Uterus (tissue), 4 donors: Measurements from ENCODE around the gene NOTCH1. TPM values are rescaled to one million over a fixed set of nuclear protein-coding genes. Genes with fewer than 3 reads are reported as not detected.

Experiments used
- DNase-seq, 2 donors: peaks; one replicate each; pipeline ENCODE4 v3.0.0-alpha.2; 2019 to 2020
- H3K27ac ChIP-seq, 2 donors: fragments of 200-600 bp; sonication (generic); 1 replicate in 1 of 2; 2 replicates in 1 of 2; pipeline ENCODE4 v1.5.1; 2016 to 2018
- H3K27me3 ChIP-seq, 2 donors: fragments of 200-600 bp; sonication (generic); one replicate each; pipeline ENCODE4 v1.5.1; 2018 to 2019; ENCODE audit warnings: control low read depth in 1 of 2
- H3K36me3 ChIP-seq, 2 donors: fragments of 200-600 bp; sonication (generic); one replicate each; pipeline ENCODE4 v1.5.1; 2019; ENCODE audit warnings: control low read depth in 1 of 2
- H3K4me1 ChIP-seq, 2 donors: fragments of 200-600 bp; sonication (generic); one replicate each; pipeline ENCODE4 v1.5.1; 2018 to 2019; ENCODE audit warnings: control low read depth in 1 of 2
- H3K4me3 ChIP-seq, 2 donors: fragments of 200-600 bp; sonication (generic); 1 replicate in 1 of 2; 2 replicates in 1 of 2; pipeline ENCODE4 v1.5.1; 2018 to 2019; ENCODE audit warnings: mild to moderate bottlenecking in 1 of 2
- H3K9me3 ChIP-seq, 2 donors: fragments of 200-600 bp; sonication (generic); one replicate each; pipeline ENCODE4 v1.5.1; 2019; ENCODE audit warnings: control low read depth in 1 of 2
- CTCF ChIP-seq, 4 experiments: fragments of 200-600 bp in 2 of 4; fragments of 450-650 bp in 2 of 4; sonication (generic) in 2 of 4; IDR thresholded peaks; one replicate each; pipeline ENCODE4 v1.5.1; 2016 to 2019; ENCODE audit warnings: antibody characterized with exemption in 4 of 4, mild to moderate bottlenecking in 2 of 4, moderate library complexity in 1 of 4
- POLR2A ChIP-seq, 2 donors: fragments of 450-650 bp; IDR thresholded peaks; one replicate each; pipeline ENCODE4 v1.6.1; 2016; ENCODE audit warnings: antibody characterized with exemption in 2 of 2, mild to moderate bottlenecking in 1 of 2, moderate library complexity in 1 of 2
- intact Hi-C: fragments of 100-400 bp; cut with DNase I; formaldehyde crosslinking; loops from one replicate; pipeline ENCODE4 v1.15.1; 2023; ENCODE audit warnings: low total_unique reads
- total RNA-seq, 4 donors: library from RNA; depleted of rRNA in 3 of 4; stranded (reverse); fragments of >200 nt in 3 of 4; gene quantifications; one replicate each; pipeline versions ENCODE4 v1.1.0 to v1.2.4, GENCODE V29; 2014 to 2023
- donor health status: DM: yes; HTN: yes; CAD: no.

Gene NOTCH1
- total RNA-seq, 4 donors from 2014 or later, result 19.7 to 109 (median 35.6) TPM

DNA sequence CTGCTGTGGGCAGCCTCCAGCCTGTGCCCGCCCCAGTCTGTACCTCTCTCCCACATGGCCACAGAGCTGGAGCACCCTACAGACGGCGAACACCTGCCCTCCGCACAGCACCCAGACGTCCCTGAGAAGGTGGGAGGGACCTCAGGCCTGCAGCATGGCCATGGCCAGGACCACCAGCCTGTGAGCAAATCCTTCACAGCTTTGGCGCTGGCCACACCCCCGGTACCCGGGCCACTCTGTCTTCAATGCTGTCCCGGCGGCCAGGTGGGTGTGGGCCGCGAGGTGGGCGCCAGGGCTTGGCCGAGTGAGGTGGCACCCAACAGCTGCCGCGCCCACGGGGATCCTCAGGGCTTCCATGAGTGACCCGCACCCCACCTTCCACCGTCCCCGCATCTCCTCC is 18.7 kb downstream of the NOTCH1 start:
- H3K4me1 ChIP-seq, result peaks cover 0 to 39% of the 10 kb centered on the region in 2 donors

DNA sequence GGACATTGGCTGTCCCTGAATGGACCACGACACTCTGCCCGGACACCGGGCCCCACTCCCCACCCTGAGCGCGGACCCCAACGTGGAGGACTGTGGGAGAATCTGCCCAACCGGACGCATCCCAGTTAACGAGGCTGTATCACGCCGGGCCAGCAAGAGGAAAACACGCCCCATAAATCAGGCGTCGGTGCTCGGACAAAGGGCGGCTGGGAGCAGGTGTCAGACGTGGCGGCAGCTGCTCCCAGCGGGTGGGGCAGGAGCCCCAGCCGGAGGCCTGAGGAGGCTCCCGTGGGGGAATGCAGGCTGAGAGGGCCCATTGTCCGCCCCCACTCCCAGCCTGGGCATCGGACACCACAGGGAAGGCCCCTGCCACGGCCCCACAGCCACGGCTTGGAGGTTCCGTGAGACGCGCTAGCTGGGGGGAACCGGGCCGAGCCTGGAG is 19.2 kb downstream of the NOTCH1 start:
- H3K4me3 ChIP-seq, result no peak overlapping the region

More for the DNA sequence above, 18.7 kb downstream of the NOTCH1 start:
- TF ChIP-seq POLR2A (IDR thresholded peaks at IDR 0.05) (no peak), CTCF (IDR thresholded peaks at IDR 0.05) (no peak)
- no peaks in the 10 kb centered on the region for H3K36me3 ChIP-seq
- DNase-seq, result no peak
- H3K9me3 ChIP-seq, result no peaks in the 10 kb centered on the region
- intact Hi-C loops, result no loop called here
- H3K4me3 ChIP-seq, result no peak overlapping the region
- peak overlapping the region; percentile 50 to 53 for H3K27ac ChIP-seq
- H3K27me3 ChIP-seq, result no peaks in the 10 kb centered on the region

DNA sequence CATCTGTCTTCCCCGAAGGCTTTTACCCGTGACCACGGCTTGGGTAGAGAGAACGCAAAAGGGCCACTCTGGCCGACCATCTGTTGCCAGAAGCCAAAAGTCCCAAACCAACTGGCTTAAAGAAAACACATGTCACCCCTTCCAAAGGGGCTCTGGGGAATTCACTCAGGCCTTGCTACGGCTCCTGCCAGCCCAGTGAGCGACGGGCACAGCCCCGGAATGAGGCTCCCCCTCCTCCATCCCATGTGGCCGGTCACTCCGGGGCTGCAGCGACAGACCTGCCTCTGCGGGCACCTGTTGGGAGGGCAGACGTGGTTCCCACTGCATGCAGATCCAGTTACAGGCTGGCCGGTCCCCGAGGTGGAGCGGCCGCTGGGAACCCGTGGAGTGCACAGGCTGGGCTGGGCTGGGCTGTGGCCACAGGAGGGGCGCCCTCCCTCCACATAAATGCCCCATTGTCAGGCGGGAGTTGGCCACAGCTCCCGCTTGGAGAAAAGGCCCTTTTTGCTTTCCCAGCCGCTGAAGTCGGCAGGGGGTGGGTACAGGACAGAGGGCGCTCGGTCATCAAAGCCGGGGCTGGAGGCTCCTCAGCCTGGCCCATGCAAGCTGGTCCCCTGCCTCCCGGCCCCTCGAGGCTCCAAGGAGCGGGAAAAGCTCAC is 19.9 kb downstream of the NOTCH1 start:
- no peak overlapping the region for H3K4me3 ChIP-seq
- TF ChIP-seq POLR2A (IDR thresholded peaks at IDR 0.05), result no peak
- TF ChIP-seq CTCF (IDR thresholded peaks at IDR 0.05), result no peak
- peaks cover 0 to 32% of the 10 kb centered on the region in 2 donors for H3K4me1 ChIP-seq
- peak overlapping the region; percentile 50 to 53 for H3K27ac ChIP-seq
- no peaks in the 10 kb centered on the region for H3K9me3 ChIP-seq
- no peaks in the 10 kb centered on the region for H3K36me3 ChIP-seq
- H3K27me3 ChIP-seq, result no peaks in the 10 kb centered on the region
- intact Hi-C loops, result no loop called here
- DNase-seq, result no peak

More for the DNA sequence above, 19.2 kb downstream of the NOTCH1 start:
- Histone ChIP-seq H3K27ac (peak overlapping the region; percentile 50 to 53), H3K9me3 (no peaks in the 10 kb centered on the region), H3K27me3 (no peaks in the 10 kb centered on the region), H3K36me3 (no peaks in the 10 kb centered on the region), H3K4me1 (peaks cover 0 to 34% of the 10 kb centered on the region in 2 donors)
- no peak for DNase-seq
- no peak for TF ChIP-seq POLR2A (IDR thresholded peaks at IDR 0.05)
- no peak for TF ChIP-seq CTCF (IDR thresholded peaks at IDR 0.05)
- intact Hi-C loops, result no loop called here

GRCh38 chr9:136525207-136525606 is 20.6 kb downstream of the NOTCH1 start:
- H3K27me3 ChIP-seq, result no peaks in the 10 kb centered on the region
- peaks cover 0 to 25% of the 10 kb centered on the region in 2 donors for H3K4me1 ChIP-seq
- H3K36me3 ChIP-seq, result no peaks in the 10 kb centered on the region
- H3K4me3 ChIP-seq, result no peak overlapping the region
- H3K9me3 ChIP-seq, result no peaks in the 10 kb centered on the region
- peak overlapping the region in 1 of 2 donors; percentile 50 for H3K27ac ChIP-seq
- DNase-seq, result no peak
- intact Hi-C loops, result no loop called here
- no peak for TF ChIP-seq POLR2A (IDR thresholded peaks at IDR 0.05)
- no peak for TF ChIP-seq CTCF (IDR thresholded peaks at IDR 0.05)

DNA sequence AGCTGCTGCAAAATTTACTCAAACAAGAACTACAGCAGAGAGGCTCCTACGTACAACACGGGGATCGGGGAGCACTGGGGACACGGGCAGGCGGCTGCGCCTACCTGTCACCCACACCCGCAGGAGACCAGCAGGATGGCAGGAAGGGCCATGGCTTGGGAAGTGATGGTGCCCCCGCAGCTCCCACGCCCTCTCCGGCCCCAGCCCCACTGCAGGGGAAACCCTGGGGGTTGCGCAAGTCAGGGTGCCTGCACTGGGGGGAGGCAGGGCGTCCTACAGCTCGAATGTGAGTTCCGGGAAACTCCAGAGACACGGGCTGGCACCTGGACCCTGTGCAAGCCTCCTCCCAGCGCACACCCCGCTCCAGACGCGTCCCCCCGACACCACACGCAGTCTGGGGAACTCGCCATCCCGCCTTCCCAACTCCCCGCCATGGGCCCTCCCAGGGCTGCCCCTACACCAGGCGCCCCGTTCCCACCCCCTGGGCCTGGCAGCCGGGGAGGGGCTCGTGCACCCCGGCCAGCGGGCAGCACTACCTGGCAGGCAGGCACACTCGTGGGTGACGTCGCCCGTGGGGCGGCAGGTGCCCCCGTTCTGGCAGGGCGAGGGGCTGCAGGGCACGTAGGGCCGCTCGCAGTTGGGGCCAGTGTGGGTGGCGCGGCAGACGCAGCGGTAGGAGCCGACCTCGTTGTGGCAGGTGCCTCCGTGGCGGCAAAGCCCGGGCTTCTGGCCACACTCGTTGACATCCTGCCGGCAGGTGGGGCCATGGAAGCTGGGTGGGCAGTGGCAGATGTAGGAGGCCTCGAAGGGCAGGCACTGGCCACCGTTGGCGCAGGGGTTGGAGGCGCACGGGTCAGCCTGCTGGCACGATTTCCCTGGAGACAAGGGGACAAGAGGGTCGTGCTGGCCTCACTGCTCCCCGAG is 23.3 kb downstream of the NOTCH1 start:
- H3K4me3 ChIP-seq, result no peak overlapping the region
- no peaks in the 10 kb centered on the region for H3K27me3 ChIP-seq
- TF ChIP-seq POLR2A (IDR thresholded peaks at IDR 0.05) (no peak), CTCF (IDR thresholded peaks at IDR 0.05) (no peak)
- H3K9me3 ChIP-seq, result no peaks in the 10 kb centered on the region
- DNase-seq, result no peak
- peaks cover 0 to 10% of the 10 kb centered on the region in 2 donors for H3K4me1 ChIP-seq
- no peaks in the 10 kb centered on the region for H3K36me3 ChIP-seq
- no peak overlapping the region for H3K27ac ChIP-seq
- intact Hi-C loops, result no loop called here
